HL-60 (cell line): Measurements from ENCODE around the gene GSTO1.

Source experiments
- DNase-seq, 2 experiments: peaks; one replicate each; pipeline ENCODE4 v3.0.0-alpha.2; 2010 to 2020; ENCODE audit warnings: low read depth in 1 of 2, low spot score in 1 of 2
- H3K27ac ChIP-seq: fragments of 250-450 bp; sonication (Bioruptor Pico); replicated peaks from 2 replicates; pipeline ENCODE4 v1.5.1; 2020; ENCODE audit warnings: mild to moderate bottlenecking, moderate library complexity
- H3K27me3 ChIP-seq: fragments of 250-450 bp; sonication (Bioruptor Pico); 2 replicates; pipeline ENCODE4 v1.5.1; 2021; ENCODE audit warnings: mild to moderate bottlenecking, moderate library complexity; ENCODE audit not compliant: insufficient read depth, poor library complexity, severe bottlenecking
- H3K4me3 ChIP-seq: replicated peaks from 2 replicates; pipeline ENCODE4 v1.5.1; 2011; ENCODE audit warnings: mild to moderate bottlenecking, control low read depth, low read length; ENCODE audit not compliant: insufficient read depth
- GABPA ChIP-seq: IDR thresholded peaks from 2 replicates; pipeline ENCODE4 v1.6.1; 2012; ENCODE audit warnings: low read depth
- POLR2AphosphoS5 ChIP-seq: IDR thresholded peaks from 2 replicates; pipeline ENCODE4 v1.6.1; 2012; ENCODE audit warnings: low read depth
- REST ChIP-seq: IDR thresholded peaks from 2 replicates; pipeline ENCODE4 v1.6.1; 2012; ENCODE audit warnings: low read depth; ENCODE audit not compliant: insufficient replicate concordance
- SPI1 ChIP-seq: IDR thresholded peaks from 2 replicates; pipeline ENCODE4 v1.6.1; 2012; ENCODE audit warnings: low read depth, mild to moderate bottlenecking, borderline replicate concordance
- TF ChIP-seq, protein P1 (sequence below): IDR thresholded peaks from one replicate; pipeline ENCODE4 v1.5.1; 2011; ENCODE audit warnings: low read length, control low read depth, inconsistent platforms; ENCODE audit not compliant: insufficient read depth

Gene GSTO1

GRCh38 chr10:104259999-104260774 is 5.5 kb downstream of the GSTO1 start:
- Histone ChIP-seq H3K4me3 (no peak overlapping the region), H3K27me3 (no peaks in the 10 kb centered on the region), H3K27ac (no peak overlapping the region)
- DNase-seq: no peak
- TF ChIP-seq POLR2AphosphoS5: no peak
- no peak for TF ChIP-seq GABPA
- TF ChIP-seq REST: no peak
- TF ChIP-seq, protein P1, sequence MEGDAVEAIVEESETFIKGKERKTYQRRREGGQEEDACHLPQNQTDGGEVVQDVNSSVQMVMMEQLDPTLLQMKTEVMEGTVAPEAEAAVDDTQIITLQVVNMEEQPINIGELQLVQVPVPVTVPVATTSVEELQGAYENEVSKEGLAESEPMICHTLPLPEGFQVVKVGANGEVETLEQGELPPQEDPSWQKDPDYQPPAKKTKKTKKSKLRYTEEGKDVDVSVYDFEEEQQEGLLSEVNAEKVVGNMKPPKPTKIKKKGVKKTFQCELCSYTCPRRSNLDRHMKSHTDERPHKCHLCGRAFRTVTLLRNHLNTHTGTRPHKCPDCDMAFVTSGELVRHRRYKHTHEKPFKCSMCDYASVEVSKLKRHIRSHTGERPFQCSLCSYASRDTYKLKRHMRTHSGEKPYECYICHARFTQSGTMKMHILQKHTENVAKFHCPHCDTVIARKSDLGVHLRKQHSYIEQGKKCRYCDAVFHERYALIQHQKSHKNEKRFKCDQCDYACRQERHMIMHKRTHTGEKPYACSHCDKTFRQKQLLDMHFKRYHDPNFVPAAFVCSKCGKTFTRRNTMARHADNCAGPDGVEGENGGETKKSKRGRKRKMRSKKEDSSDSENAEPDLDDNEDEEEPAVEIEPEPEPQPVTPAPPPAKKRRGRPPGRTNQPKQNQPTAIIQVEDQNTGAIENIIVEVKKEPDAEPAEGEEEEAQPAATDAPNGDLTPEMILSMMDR: no peak
- TF ChIP-seq SPI1: no peak

DNA sequence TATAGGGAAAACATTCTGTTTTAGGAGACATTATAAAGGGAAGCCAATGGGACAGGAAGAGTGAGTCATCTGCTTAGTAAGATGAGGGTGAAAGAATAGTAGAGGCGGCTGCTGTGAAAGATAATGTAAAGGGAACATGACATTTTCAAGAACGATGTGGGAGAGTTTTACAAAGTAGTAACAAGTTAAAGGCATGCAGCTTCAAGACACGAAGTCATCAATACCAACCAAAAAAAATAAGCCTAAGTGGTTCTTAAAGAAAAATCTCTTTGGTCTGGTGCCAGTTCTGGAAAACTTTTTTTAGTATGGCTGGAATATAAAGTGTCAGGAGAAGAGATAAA is 6.1 kb downstream of the GSTO1 start:
- DNase-seq: no peak

DNA sequence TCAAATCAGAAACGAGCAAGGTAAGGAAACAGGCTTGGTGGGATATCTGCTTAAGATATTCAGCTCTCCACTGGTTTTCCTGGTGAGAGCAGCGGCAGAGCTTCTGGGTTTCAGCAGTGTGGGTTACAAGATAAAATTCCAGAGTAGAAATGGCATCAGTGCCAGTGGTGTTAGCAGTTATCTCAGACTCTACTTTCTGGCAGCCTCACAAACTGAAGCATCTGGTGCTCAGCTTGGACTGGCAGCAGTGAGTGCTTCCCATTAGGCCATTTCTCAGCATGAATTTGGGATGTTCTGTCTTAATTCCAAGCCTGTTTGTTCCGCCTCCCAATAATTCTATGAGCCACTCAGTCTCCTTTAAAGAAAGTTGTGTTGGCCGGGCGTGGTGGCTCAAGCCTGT is 7.4 kb downstream of the GSTO1 start:
- Histone ChIP-seq H3K27ac (no peak overlapping the region), H3K27me3 (no peaks in the 10 kb centered on the region), H3K4me3 (no peak overlapping the region)
- DNase-seq: no peak
- TF ChIP-seq REST (no peak), GABPA (no peak), SPI1 (no peak), POLR2AphosphoS5 (no peak)
- TF ChIP-seq, protein P1: no peak

More for the DNA sequence above, 6.1 kb downstream of the GSTO1 start:
- Histone ChIP-seq H3K27ac (no peak overlapping the region), H3K4me3 (no peak overlapping the region), H3K27me3 (no peaks in the 10 kb centered on the region)
- TF ChIP-seq GABPA: no peak
- no peak for TF ChIP-seq SPI1
- TF ChIP-seq POLR2AphosphoS5: no peak
- no peak for TF ChIP-seq REST
- TF ChIP-seq, protein P1: no peak
